A549 (cell line): Measurements from ENCODE around the gene DLGAP1.

ENCODE experiments used
- CHD2 ChIP-seq: fragments of 150-350 bp; IDR thresholded peaks from 2 replicates; pipeline ENCODE4 v1.6.1; 2014; ENCODE audit warnings: low read length; ENCODE audit not compliant: partially characterized antibody
- EHMT2 ChIP-seq: fragments of 200-600 bp; sonication (generic); IDR thresholded peaks from 2 replicates; pipeline ENCODE4 v1.6.1; 2016; ENCODE audit warnings: antibody characterized with exemption, low read depth, mild to moderate bottlenecking, moderate library complexity
- EP300 ChIP-seq, 2 experiments: fragments of >200 bp; sonication (Bioruptor Twin); formaldehyde crosslinking; IDR thresholded peaks; 2 replicates in 1 of 2; 3 replicates in 1 of 2; pipeline ENCODE4 v1.6.1; 2016 to 2017
- ESRRA ChIP-seq: fragments of 150-350 bp; IDR thresholded peaks from 2 replicates; pipeline ENCODE4 v1.6.1; 2014; ENCODE audit warnings: mild to moderate bottlenecking, low read length, borderline replicate concordance
- HOXA7 ChIP-seq: fragments of 250-450 bp; sonication (Bioruptor Pico); IDR thresholded peaks from 2 replicates; pipeline ENCODE4 v1.5.0; 2020; ENCODE audit warnings: mild to moderate bottlenecking, moderate library complexity
- JUN ChIP-seq, 2 experiments: fragments of >200 bp; sonication (Bioruptor Twin); formaldehyde crosslinking; IDR thresholded peaks; 2 replicates in 1 of 2; 3 replicates in 1 of 2; pipeline ENCODE4 v1.6.1; 2016 to 2017
- KDM5A ChIP-seq: fragments of 200-600 bp; sonication (generic); IDR thresholded peaks from 2 replicates; pipeline ENCODE4 v1.6.1; 2016; ENCODE audit warnings: antibody characterized with exemption, mild to moderate bottlenecking
- POLR2A ChIP-seq: IDR thresholded peaks from 2 replicates; pipeline ENCODE4 v1.6.1; 2012; ENCODE audit warnings: mild to moderate bottlenecking, low read length
- ZC3H11A ChIP-seq: fragments of 450-650 bp; IDR thresholded peaks from 2 replicates; pipeline ENCODE4 v1.6.1; 2014; ENCODE audit warnings: antibody characterized with exemption, mild to moderate bottlenecking
- TF ChIP-seq, protein P1 (sequence below): fragments of 200-600 bp; sonication (generic); IDR thresholded peaks from 2 replicates; pipeline ENCODE4 v1.6.1; 2016; ENCODE audit warnings: antibody characterized with exemption, mild to moderate bottlenecking, moderate library complexity
- TF ChIP-seq, protein P2 (sequence below): fragments of >200 bp; sonication (Bioruptor Twin); formaldehyde crosslinking; IDR thresholded peaks from 3 replicates; pipeline ENCODE4 v1.5.1; 2016
- TF ChIP-seq, protein P3 (sequence below): fragments of >200 bp; sonication (Bioruptor Twin); formaldehyde crosslinking; IDR thresholded peaks from 3 replicates; pipeline ENCODE4 v1.6.1; 2016
- TF ChIP-seq, protein P4 (sequence below): fragments of 150-350 bp; IDR thresholded peaks from 2 replicates; pipeline ENCODE4 v1.6.1; 2014; ENCODE audit warnings: low read depth, mild to moderate bottlenecking, low read length

DNA sequence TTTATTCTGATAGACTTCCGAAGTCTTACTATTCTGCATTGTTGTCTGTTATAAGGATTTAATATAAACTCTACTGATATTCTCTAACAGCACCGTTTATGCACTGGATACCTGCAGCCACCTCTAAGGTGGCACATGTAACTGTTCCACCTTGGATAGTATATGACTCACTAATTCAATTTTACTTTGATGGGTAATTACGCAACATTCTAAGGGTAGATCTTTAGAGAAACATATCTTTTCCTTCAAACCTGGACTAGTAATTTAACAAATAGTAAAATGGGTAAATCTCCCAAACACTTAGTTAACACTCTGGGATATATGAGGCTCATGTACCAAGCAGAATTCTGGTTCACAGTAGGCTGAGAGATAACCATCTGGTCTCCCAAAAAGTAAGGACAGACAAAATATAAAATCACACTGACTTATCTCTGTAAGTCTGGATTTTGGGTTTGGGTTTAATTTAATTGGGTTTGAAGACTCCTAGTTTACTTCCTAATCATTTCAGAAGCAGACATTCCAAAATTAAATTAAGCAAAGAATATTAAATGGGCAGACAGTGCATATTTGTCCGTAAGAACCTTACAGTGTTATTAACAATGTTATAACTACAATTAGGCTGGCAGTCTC, 590.3 kb downstream of the DLGAP1 start:
- TF ChIP-seq HOXA7 (CRISPR knock-in tag) (no peak), KDM5A (no peak), ESRRA (no peak), ZC3H11A (no peak), JUN (IDR thresholded peaks at IDR 0.05) (no peak), EHMT2 (no peak), POLR2A (no peak), CHD2 (no peak), EP300 (IDR thresholded peaks at IDR 0.05) (no peak)
- TF ChIP-seq, protein P1, sequence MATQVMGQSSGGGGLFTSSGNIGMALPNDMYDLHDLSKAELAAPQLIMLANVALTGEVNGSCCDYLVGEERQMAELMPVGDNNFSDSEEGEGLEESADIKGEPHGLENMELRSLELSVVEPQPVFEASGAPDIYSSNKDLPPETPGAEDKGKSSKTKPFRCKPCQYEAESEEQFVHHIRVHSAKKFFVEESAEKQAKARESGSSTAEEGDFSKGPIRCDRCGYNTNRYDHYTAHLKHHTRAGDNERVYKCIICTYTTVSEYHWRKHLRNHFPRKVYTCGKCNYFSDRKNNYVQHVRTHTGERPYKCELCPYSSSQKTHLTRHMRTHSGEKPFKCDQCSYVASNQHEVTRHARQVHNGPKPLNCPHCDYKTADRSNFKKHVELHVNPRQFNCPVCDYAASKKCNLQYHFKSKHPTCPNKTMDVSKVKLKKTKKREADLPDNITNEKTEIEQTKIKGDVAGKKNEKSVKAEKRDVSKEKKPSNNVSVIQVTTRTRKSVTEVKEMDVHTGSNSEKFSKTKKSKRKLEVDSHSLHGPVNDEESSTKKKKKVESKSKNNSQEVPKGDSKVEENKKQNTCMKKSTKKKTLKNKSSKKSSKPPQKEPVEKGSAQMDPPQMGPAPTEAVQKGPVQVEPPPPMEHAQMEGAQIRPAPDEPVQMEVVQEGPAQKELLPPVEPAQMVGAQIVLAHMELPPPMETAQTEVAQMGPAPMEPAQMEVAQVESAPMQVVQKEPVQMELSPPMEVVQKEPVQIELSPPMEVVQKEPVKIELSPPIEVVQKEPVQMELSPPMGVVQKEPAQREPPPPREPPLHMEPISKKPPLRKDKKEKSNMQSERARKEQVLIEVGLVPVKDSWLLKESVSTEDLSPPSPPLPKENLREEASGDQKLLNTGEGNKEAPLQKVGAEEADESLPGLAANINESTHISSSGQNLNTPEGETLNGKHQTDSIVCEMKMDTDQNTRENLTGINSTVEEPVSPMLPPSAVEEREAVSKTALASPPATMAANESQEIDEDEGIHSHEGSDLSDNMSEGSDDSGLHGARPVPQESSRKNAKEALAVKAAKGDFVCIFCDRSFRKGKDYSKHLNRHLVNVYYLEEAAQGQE = no peak
- TF ChIP-seq, protein P2, sequence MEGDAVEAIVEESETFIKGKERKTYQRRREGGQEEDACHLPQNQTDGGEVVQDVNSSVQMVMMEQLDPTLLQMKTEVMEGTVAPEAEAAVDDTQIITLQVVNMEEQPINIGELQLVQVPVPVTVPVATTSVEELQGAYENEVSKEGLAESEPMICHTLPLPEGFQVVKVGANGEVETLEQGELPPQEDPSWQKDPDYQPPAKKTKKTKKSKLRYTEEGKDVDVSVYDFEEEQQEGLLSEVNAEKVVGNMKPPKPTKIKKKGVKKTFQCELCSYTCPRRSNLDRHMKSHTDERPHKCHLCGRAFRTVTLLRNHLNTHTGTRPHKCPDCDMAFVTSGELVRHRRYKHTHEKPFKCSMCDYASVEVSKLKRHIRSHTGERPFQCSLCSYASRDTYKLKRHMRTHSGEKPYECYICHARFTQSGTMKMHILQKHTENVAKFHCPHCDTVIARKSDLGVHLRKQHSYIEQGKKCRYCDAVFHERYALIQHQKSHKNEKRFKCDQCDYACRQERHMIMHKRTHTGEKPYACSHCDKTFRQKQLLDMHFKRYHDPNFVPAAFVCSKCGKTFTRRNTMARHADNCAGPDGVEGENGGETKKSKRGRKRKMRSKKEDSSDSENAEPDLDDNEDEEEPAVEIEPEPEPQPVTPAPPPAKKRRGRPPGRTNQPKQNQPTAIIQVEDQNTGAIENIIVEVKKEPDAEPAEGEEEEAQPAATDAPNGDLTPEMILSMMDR = no peak
- TF ChIP-seq, protein P3, sequence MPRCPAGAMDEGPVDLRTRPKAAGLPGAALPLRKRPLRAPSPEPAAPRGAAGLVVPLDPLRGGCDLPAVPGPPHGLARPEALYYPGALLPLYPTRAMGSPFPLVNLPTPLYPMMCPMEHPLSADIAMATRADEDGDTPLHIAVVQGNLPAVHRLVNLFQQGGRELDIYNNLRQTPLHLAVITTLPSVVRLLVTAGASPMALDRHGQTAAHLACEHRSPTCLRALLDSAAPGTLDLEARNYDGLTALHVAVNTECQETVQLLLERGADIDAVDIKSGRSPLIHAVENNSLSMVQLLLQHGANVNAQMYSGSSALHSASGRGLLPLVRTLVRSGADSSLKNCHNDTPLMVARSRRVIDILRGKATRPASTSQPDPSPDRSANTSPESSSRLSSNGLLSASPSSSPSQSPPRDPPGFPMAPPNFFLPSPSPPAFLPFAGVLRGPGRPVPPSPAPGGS = no peak
- TF ChIP-seq, protein P4, sequence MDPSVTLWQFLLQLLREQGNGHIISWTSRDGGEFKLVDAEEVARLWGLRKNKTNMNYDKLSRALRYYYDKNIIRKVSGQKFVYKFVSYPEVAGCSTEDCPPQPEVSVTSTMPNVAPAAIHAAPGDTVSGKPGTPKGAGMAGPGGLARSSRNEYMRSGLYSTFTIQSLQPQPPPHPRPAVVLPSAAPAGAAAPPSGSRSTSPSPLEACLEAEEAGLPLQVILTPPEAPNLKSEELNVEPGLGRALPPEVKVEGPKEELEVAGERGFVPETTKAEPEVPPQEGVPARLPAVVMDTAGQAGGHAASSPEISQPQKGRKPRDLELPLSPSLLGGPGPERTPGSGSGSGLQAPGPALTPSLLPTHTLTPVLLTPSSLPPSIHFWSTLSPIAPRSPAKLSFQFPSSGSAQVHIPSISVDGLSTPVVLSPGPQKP = no peak
